ENCODE data around the gene FAM237B.

- TF ChIP-seq CREM (CRISPR knock-in tag; IDR thresholded peaks at IDR 0.05) = no peak
- no peak for TF ChIP-seq ZSCAN18 (CRISPR knock-in tag; IDR thresholded peaks at IDR 0.05)
- no peak for TF ChIP-seq CTCF (IDR thresholded peaks at IDR 0.05)
- TF ChIP-seq SP1 (CRISPR knock-in tag; conservative IDR thresholded peaks at IDR 0.05) = no peak
- TF ChIP-seq MAX (CRISPR knock-in tag; IDR thresholded peaks at IDR 0.05) = no peak
- TF ChIP-seq ELF4 (CRISPR knock-in tag; IDR thresholded peaks at IDR 0.05; ENCODE audit: low read depth) = no peak
- TF ChIP-seq, protein P1, sequence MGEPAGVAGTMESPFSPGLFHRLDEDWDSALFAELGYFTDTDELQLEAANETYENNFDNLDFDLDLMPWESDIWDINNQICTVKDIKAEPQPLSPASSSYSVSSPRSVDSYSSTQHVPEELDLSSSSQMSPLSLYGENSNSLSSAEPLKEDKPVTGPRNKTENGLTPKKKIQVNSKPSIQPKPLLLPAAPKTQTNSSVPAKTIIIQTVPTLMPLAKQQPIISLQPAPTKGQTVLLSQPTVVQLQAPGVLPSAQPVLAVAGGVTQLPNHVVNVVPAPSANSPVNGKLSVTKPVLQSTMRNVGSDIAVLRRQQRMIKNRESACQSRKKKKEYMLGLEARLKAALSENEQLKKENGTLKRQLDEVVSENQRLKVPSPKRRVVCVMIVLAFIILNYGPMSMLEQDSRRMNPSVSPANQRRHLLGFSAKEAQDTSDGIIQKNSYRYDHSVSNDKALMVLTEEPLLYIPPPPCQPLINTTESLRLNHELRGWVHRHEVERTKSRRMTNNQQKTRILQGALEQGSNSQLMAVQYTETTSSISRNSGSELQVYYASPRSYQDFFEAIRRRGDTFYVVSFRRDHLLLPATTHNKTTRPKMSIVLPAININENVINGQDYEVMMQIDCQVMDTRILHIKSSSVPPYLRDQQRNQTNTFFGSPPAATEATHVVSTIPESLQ (CRISPR knock-in tag; IDR thresholded peaks at IDR 0.05) = no peak
- TF ChIP-seq ATF1 (CRISPR knock-in tag; IDR thresholded peaks at IDR 0.05) = no peak
- no peak for TF ChIP-seq USF2 (CRISPR knock-in tag; IDR thresholded peaks at IDR 0.05)
- TF ChIP-seq, protein P2, sequence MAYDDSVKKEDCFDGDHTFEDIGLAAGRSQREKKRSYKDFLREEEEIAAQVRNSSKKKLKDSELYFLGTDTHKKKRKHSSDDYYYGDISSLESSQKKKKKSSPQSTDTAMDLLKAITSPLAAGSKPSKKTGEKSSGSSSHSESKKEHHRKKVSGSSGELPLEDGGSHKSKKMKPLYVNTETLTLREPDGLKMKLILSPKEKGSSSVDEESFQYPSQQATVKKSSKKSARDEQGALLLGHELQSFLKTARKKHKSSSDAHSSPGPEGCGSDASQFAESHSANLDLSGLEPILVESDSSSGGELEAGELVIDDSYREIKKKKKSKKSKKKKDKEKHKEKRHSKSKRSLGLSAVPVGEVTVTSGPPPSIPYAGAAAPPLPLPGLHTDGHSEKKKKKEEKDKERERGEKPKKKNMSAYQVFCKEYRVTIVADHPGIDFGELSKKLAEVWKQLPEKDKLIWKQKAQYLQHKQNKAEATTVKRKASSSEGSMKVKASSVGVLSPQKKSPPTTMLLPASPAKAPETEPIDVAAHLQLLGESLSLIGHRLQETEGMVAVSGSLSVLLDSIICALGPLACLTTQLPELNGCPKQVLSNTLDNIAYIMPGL (CRISPR knock-in tag; IDR thresholded peaks at IDR 0.05) = no peak
- TF ChIP-seq, protein P3, sequence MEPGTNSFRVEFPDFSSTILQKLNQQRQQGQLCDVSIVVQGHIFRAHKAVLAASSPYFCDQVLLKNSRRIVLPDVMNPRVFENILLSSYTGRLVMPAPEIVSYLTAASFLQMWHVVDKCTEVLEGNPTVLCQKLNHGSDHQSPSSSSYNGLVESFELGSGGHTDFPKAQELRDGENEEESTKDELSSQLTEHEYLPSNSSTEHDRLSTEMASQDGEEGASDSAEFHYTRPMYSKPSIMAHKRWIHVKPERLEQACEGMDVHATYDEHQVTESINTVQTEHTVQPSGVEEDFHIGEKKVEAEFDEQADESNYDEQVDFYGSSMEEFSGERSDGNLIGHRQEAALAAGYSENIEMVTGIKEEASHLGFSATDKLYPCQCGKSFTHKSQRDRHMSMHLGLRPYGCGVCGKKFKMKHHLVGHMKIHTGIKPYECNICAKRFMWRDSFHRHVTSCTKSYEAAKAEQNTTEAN (CRISPR knock-in tag; IDR thresholded peaks at IDR 0.05) = no peak
- no peak for TF ChIP-seq ETV6 (CRISPR knock-in tag; IDR thresholded peaks at IDR 0.05)
Observed at GRCh38 chr7:90271753-90272152, 49.4 kb downstream of the FAM237B start.
